ENCODE measurements around the gene LILRB2.
"Not testable (repeated sequence)": the region's sequence is repeated elsewhere in the genome, so short reads cannot be mapped to it uniquely, and the experiment has no call there.

LILRB2 gene

DNA sequence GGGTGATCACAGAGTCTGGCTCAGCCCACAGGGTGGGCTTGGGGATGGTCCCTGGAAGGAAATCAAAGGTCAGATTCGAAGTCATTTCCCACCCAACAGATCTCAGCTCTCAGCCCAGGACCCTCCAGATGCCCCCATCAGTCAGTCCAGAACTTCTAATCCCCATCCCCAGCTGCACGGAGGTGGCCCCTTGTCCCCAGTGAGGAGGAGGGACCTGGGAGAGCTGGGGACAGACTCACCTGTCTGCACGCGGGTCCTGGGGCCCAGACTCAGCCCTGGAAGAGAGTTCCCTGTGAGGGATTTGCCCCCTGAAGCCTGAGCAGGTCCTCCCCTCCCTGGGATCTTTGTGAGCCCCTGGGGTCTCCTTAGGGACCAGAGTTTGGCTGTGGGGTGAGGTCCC is 885 bp downstream of the LILRB2 start:
- H3K27ac ChIP-seq (ENCODE audit: low read length); H3K4me3 ChIP-seq (ENCODE audit: low read length); H3K36me3 ChIP-seq (ENCODE audit: insufficient read depth, low read depth, low read length); H3K9me3 ChIP-seq (ENCODE audit: insufficient read depth, low read depth, low read length); H3K27me3 ChIP-seq (ENCODE audit: insufficient read depth, low read length); H3K4me1 ChIP-seq (ENCODE audit: insufficient read depth, low read length); H3K9ac ChIP-seq (ENCODE audit: low read depth, low read length): not testable (repeated sequence)

DNA sequence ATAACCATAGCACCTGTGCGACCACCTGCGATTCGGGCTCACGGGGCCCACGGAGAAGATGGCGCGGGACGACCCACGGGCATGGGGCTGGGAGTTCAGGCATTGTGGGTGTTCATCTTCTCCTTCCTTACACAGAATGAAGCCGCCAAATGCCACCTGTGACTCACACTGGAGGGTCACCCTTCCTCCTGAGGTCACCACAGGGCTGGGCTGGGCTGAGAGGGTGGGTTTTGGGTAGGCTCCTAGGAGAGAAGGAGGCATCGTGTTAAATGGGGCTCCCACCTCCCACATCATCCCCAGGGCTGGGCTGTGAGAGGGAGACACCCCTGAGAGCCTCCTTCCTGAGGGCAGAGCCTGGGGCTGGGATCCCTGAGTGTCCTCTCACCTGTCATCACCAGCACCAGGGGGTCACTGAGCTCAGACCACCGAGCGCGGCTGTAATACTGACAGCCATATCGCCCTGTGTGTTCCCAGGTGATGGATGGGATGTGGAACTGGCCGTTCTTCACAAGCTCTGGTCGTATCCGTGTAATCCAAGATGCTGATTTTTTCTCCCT is 1.4 kb downstream of the LILRB2 start:
- H3K36me3 ChIP-seq (ENCODE audit: insufficient read depth, low read depth, low read length) = no peaks in the 10 kb centered on the region

DNA sequence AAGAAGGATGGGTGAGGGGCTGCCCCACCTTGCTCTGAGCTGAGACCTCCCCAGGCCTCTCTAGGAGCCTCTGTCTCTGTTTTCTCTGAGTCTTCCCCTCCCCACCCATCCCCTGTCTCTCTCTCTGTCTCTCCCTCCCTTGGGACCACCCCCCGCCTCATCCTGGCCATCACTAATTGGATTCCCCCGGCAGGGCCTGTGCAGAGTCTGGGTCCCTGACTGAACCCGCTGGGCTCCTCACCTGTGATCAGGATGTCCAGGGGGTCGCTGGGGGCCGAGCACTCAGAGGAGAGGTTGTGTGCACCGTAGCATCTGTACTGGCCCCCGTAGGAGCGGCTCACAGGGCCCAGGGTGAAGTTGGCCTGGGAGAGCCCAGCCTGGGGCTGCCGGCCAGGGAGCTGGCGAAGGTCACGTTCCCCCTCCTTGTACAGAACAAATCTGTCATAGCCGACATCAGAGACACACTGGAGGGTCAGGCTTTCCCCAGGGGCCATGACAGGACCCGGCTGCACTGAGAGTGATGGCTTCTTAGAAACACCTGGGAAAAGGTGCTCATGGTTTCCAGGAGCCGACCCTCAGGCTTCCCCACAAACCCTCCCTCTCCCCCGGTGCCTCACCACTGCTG is 2.2 kb downstream of the LILRB2 start:
- H3K9me3 ChIP-seq (ENCODE audit: insufficient read depth, low read depth, low read length); H3K27me3 ChIP-seq (ENCODE audit: insufficient read depth, low read length); H3K36me3 ChIP-seq (ENCODE audit: insufficient read depth, low read depth, low read length); H3K4me1 ChIP-seq (ENCODE audit: insufficient read depth, low read length); H3K27ac ChIP-seq (ENCODE audit: low read length); H3K9ac ChIP-seq (ENCODE audit: low read depth, low read length); H3K4me3 ChIP-seq (ENCODE audit: low read length): not testable (repeated sequence)

More for the DNA sequence above, 1.4 kb downstream of the LILRB2 start:
- Histone ChIP-seq H3K27me3 (ENCODE audit: insufficient read depth, low read length) (no peaks in the 10 kb centered on the region), H3K4me1 (ENCODE audit: insufficient read depth, low read length) (no peaks in the 10 kb centered on the region), H3K9me3 (ENCODE audit: insufficient read depth, low read depth, low read length) (no peaks in the 10 kb centered on the region), H3K4me3 (ENCODE audit: low read length) (no peak overlapping the region), H3K9ac (ENCODE audit: low read depth, low read length) (no peak overlapping the region), H3K27ac (ENCODE audit: low read length) (no peak overlapping the region)

DNA sequence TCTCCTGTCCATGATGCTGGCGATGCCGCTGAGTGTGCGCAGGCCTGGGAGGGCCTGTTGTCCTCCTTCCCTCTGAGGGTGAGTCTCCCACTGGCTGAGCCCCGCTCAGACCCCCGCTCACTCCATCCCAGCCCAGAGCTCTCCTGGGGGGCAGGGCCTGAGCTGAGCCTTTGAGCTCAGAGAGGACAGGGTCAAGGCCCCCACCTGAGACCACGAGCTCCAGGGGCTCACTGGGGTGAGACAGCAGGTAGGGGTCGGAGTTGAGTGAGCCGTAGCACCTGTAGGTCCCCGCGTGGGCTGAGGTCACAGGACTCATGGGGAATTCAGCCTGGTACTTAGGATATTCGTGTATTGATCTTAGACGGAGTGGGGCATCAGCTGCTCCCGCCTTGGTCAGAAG is 2.9 kb downstream of the LILRB2 start:
- H3K4me3 ChIP-seq (ENCODE audit: low read length); H3K9me3 ChIP-seq (ENCODE audit: insufficient read depth, low read depth, low read length); H3K4me1 ChIP-seq (ENCODE audit: insufficient read depth, low read length); H3K27ac ChIP-seq (ENCODE audit: low read length); H3K36me3 ChIP-seq (ENCODE audit: insufficient read depth, low read depth, low read length); H3K9ac ChIP-seq (ENCODE audit: low read depth, low read length); H3K27me3 ChIP-seq (ENCODE audit: insufficient read depth, low read length): not testable (repeated sequence)

DNA sequence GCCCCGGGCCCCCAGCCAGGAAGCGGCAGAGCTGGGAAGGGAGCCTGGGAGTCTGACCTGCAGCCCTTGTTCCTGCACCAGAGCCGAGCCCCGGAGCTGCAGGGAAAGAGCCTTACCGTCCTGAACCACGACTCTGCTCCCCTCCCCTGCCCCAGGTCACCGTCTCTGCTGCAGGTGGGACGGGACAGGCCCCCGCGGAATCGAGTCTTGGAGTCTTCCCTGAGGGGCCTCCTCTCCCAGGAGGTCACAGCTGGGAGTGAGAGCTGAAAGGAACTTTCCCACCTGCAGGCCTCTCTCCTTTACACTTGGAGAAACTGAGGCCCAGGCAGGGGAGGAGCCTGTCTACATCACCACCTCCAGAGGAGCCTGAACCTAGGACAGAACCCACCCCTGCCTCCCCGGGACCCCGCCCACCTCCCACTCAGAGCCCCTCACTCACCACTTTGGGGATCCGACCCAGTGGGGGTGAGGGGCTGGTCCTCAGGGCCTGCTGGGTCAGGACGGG is 3.7 kb downstream of the LILRB2 start:
- H3K36me3 ChIP-seq (ENCODE audit: insufficient read depth, low read depth, low read length); H3K27me3 ChIP-seq (ENCODE audit: insufficient read depth, low read length); H3K4me1 ChIP-seq (ENCODE audit: insufficient read depth, low read length): not testable (repeated sequence)

DNA sequence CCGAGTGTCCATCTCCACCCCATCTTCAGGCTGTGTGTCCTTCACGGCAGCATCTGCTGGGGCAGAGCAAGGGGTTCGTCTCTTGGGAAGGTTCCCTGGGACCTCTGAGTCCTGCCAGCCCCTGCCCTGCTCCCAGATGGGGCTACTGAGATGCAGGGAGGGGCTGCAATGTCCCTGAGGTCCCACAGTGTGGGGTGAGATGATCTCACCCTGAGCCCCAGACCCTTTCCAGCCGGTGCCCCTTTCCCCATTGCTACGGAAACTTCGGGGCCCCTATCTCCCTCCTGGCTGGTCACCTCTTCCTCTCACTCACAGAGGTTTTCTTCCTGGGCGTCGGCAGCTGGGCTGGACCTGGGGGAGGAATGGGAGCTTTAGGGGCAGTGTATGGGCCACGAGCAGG is 5.0 kb downstream of the LILRB2 start:
- Histone ChIP-seq H3K27me3 (ENCODE audit: insufficient read depth, low read length) (no peaks in the 10 kb centered on the region), H3K9me3 (ENCODE audit: insufficient read depth, low read depth, low read length) (no peaks in the 10 kb centered on the region), H3K36me3 (ENCODE audit: insufficient read depth, low read depth, low read length) (no peaks in the 10 kb centered on the region), H3K9ac (ENCODE audit: low read depth, low read length) (no peak overlapping the region), H3K4me1 (ENCODE audit: insufficient read depth, low read length) (no peaks in the 10 kb centered on the region), H3K27ac (ENCODE audit: low read length) (no peak overlapping the region), H3K4me3 (ENCODE audit: low read length) (no peak overlapping the region)

More for the DNA sequence above, 3.7 kb downstream of the LILRB2 start:
- not testable (repeated sequence) for H3K9me3 ChIP-seq (ENCODE audit: insufficient read depth, low read depth, low read length); H3K27ac ChIP-seq (ENCODE audit: low read length); H3K9ac ChIP-seq (ENCODE audit: low read depth, low read length); H3K4me3 ChIP-seq (ENCODE audit: low read length)

DNA sequence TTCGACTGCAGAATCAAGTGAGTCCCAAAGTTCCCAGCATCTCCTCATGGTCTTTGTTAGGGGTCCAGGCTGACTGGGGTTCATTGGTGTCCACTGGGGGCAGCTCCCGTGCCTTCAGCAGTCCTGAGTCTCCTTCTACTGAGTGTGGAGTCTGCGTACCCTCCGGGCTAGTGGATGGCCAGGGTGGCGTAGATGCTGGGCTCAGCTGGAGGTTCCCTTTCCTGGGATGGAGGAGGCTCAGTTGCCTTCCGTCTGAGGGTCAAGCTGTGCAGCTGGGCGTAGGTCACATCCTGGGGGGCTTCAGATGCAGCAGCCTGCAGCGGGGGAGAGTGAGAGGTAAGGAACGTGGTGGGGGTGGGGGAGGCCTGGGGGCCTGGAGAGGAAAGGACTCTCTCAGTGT is 6.4 kb downstream of the LILRB2 start:
- H3K36me3 ChIP-seq (ENCODE audit: insufficient read depth, low read depth, low read length); H3K4me1 ChIP-seq (ENCODE audit: insufficient read depth, low read length); H3K4me3 ChIP-seq (ENCODE audit: low read length); H3K27ac ChIP-seq (ENCODE audit: low read length); H3K27me3 ChIP-seq (ENCODE audit: insufficient read depth, low read length); H3K9ac ChIP-seq (ENCODE audit: low read depth, low read length); H3K9me3 ChIP-seq (ENCODE audit: insufficient read depth, low read depth, low read length): not testable (repeated sequence)

DNA sequence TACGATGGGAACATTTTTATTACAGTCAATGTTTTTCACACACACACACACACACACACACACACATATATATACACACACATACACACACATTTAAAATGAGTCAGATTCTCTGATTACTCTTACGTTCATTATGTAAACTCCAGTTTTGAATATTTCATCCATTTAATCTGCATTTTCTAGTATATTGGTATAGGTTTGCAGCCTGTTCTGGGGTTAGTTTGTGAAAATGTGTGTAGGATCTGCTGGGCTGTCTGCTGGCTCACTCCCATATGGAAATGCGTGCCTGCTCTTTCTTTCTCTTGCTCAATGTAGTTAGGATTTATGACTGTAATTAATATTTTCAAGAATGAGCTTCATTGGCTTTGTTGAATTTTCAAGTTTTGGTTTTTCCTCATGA is 7.1 kb downstream of the LILRB2 start:
- Histone ChIP-seq H3K27ac (ENCODE audit: low read length) (no peak overlapping the region), H3K9me3 (ENCODE audit: insufficient read depth, low read depth, low read length) (no peaks in the 10 kb centered on the region), H3K27me3 (ENCODE audit: insufficient read depth, low read length) (no peaks in the 10 kb centered on the region), H3K4me3 (ENCODE audit: low read length) (no peak overlapping the region), H3K9ac (ENCODE audit: low read depth, low read length) (no peak overlapping the region), H3K36me3 (ENCODE audit: insufficient read depth, low read depth, low read length) (no peaks in the 10 kb centered on the region), H3K4me1 (ENCODE audit: insufficient read depth, low read length) (no peaks in the 10 kb centered on the region)

DNA sequence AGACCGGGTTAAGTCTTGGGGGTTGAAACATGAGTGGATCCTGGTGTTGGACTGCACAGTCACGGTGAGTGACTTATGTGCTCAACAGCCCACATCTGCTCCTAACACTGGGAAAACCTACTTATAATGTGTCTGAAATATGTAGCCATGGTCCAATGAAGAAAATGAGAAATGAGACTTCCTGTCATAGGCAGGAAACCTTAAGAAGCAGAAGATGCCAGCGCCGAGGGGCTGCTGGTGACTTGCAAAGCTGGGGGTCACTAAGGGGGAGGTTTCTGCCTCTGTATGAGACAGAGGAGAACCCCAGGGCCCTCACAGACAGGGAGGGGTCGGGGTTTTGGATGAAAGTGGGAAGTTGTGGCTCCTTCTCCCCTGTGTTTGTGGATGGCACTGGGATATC is 8.7 kb downstream of the LILRB2 start:
- H3K4me3 ChIP-seq (ENCODE audit: low read length); H3K4me1 ChIP-seq (ENCODE audit: insufficient read depth, low read length); H3K27ac ChIP-seq (ENCODE audit: low read length); H3K9ac ChIP-seq (ENCODE audit: low read depth, low read length); H3K36me3 ChIP-seq (ENCODE audit: insufficient read depth, low read depth, low read length); H3K27me3 ChIP-seq (ENCODE audit: insufficient read depth, low read length); H3K9me3 ChIP-seq (ENCODE audit: insufficient read depth, low read depth, low read length): not testable (repeated sequence)

DNA sequence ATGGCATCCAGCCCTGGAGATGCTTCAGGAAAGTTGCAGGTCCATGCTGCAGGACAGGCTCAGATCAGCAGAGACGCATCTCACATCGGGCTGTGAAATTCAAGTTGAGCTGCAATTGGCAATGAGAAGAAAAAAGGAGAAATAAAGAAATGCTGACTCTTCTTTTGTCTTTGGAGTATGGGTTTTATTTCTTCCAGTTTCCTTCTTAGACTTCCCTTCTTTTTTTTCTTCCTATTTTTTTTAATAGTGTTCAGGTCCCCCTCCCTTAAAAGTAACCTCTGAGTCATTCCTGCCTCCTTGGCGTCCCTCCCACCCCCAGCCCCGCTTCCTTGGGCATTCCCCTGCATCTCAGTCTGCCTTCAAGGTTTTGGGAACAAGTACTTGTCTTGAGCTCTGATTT is 9.3 kb downstream of the LILRB2 start:
- H3K27ac ChIP-seq (ENCODE audit: low read length); H3K4me3 ChIP-seq (ENCODE audit: low read length); H3K9ac ChIP-seq (ENCODE audit: low read depth, low read length); H3K9me3 ChIP-seq (ENCODE audit: insufficient read depth, low read depth, low read length); H3K27me3 ChIP-seq (ENCODE audit: insufficient read depth, low read length); H3K4me1 ChIP-seq (ENCODE audit: insufficient read depth, low read length); H3K36me3 ChIP-seq (ENCODE audit: insufficient read depth, low read depth, low read length): not testable (repeated sequence)

DNA sequence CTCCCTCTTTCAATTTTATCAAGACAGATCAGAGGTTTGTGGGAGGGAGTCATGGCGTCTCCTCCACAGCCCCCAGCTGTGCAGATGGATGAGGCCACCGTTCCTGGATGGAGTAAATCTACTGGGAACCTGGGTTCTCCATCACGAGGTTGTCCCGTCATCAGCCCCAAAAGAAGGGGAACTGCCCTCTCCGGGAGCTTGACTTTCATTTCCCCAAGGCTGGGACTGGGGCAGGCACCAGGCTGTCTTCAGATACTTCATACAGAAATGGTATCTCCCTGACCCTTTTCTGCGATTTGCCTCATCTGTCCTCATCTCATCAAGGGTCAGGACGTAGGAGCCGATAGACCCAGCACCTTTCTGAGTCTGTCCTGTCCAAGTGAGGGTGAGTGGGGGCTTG is 9.8 kb downstream of the LILRB2 start:
- no peak overlapping the region for H3K4me3 ChIP-seq (ENCODE audit: low read length)
- 0 out of 2 replicates have a peak, but pooled peaks cover 3% of the 10 kb centered on the region for H3K4me1 ChIP-seq (ENCODE audit: insufficient read depth, low read length)
- H3K27ac ChIP-seq (ENCODE audit: low read length) = no peak overlapping the region
- H3K9ac ChIP-seq (ENCODE audit: low read depth, low read length) = no peak overlapping the region
- H3K27me3 ChIP-seq (ENCODE audit: insufficient read depth, low read length) = no peaks in the 10 kb centered on the region
- H3K36me3 ChIP-seq (ENCODE audit: insufficient read depth, low read depth, low read length) = no peaks in the 10 kb centered on the region
- no peaks in the 10 kb centered on the region for H3K9me3 ChIP-seq (ENCODE audit: insufficient read depth, low read depth, low read length)

DNA sequence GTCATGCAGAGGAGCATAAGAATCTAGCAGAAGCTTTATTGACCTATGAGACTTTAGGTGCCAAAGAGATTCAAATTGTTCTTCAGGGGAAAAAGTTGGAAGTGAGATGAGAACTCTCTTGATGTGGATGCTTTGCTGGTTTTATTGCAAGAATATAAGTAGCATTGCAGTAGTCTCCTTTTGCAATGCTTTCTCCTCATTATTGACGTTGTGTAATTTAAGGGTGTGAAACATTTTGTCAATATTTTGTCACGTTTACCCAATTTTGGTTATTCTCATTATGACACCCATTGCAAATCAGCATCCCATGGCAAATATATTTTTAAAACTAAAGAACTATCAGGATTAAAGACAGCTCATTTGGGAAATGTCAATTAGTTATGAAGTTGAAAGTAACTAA is 12.0 kb downstream of the LILRB2 start:
- Histone ChIP-seq H3K36me3 (ENCODE audit: insufficient read depth, low read depth, low read length) (no peaks in the 10 kb centered on the region), H3K9me3 (ENCODE audit: insufficient read depth, low read depth, low read length) (no peaks in the 10 kb centered on the region), H3K4me1 (ENCODE audit: insufficient read depth, low read length) (peaks cover 3% of the 10 kb centered on the region; the same call in 1 of the 2 replicates), H3K27me3 (ENCODE audit: insufficient read depth, low read length) (no peaks in the 10 kb centered on the region), H3K9ac (ENCODE audit: low read depth, low read length) (no peak overlapping the region), H3K4me3 (ENCODE audit: low read length) (no peak overlapping the region), H3K27ac (ENCODE audit: low read length) (no peak overlapping the region)
